Measurements from ENCODE around the gene DEF6. TPM values are rescaled to one million over a fixed set of nuclear protein-coding genes. Genes with fewer than 3 reads are reported as not detected.

DEF6 gene
- total RNA-seq, 1 experiment from 2014 or later = 0.59 TPM

- in situ Hi-C loops (cut with HindIII; ENCODE audit: low pct_unique_long_range_greater_than_20kb, low sequenced_read_pairs) = no loop called here
- ATAC-seq (no peak), DNase-seq (ENCODE audit: low read depth, low spot score) (no peak)
- Histone ChIP-seq H3K36me3 (ENCODE audit: control insufficient read depth, insufficient read depth, low read length) (peaks cover 2% of the 10 kb centered on the region; the same call in 1 of the 2 replicates), H3K27me3 (ENCODE audit: control insufficient read depth, insufficient read depth, low read length) (no peaks in the 10 kb centered on the region), H3K4me3 (ENCODE audit: low read depth in 2 of 2, low read length in 2 of 2) (no peak overlapping the region), H3K4me1 (ENCODE audit: control insufficient read depth, insufficient read depth, low read length) (no peaks in the 10 kb centered on the region), H3K27ac (ENCODE audit: low read length) (no peak overlapping the region), H3K9me3 (ENCODE audit: control insufficient read depth, insufficient read depth, low read depth, low read length) (no peaks in the 10 kb centered on the region)
- BruUV-seq (replicated peaks) = no TSS peak
- intact Hi-C loops (cut with micrococcal nuclease; ENCODE audit: unreplicated experiment) = loop anchor here (1.0 kb wide), 1 partner anchor 156 kb away; no protein-coding TSS in a partner anchor
- ChIA-PET CTCF (interaction anchor here (1.0 to 1.1 kb wide), 2 partner anchors 156 to 290 kb away, joined by 3 to 5 read pairs; no protein-coding TSS in a partner anchor), POLR2A (no interaction called here)
- no peak for TF ChIP-seq POLR2AphosphoS5 (IDR thresholded peaks at IDR 0.05; ENCODE audit: low read depth, low read length)
- TF ChIP-seq SIN3A (IDR thresholded peaks at IDR 0.05; ENCODE audit: borderline replicate concordance, insufficient read depth, low read depth, low read length) = no peak
- TF ChIP-seq REST (IDR thresholded peaks at IDR 0.05; ENCODE audit: insufficient read depth in 1 of 2, low read depth in 2 of 2, low read length in 1 of 2) = no peak
- TF ChIP-seq, protein P1, sequence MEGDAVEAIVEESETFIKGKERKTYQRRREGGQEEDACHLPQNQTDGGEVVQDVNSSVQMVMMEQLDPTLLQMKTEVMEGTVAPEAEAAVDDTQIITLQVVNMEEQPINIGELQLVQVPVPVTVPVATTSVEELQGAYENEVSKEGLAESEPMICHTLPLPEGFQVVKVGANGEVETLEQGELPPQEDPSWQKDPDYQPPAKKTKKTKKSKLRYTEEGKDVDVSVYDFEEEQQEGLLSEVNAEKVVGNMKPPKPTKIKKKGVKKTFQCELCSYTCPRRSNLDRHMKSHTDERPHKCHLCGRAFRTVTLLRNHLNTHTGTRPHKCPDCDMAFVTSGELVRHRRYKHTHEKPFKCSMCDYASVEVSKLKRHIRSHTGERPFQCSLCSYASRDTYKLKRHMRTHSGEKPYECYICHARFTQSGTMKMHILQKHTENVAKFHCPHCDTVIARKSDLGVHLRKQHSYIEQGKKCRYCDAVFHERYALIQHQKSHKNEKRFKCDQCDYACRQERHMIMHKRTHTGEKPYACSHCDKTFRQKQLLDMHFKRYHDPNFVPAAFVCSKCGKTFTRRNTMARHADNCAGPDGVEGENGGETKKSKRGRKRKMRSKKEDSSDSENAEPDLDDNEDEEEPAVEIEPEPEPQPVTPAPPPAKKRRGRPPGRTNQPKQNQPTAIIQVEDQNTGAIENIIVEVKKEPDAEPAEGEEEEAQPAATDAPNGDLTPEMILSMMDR (IDR thresholded peaks at IDR 0.05) = no peak
- no peak for TF ChIP-seq TCF7L2 (IDR thresholded peaks at IDR 0.05; ENCODE audit: low read depth, low read length)
Measured at GRCh38 chr6:35293681-35294080, 3.9 kb upstream of the DEF6 start.

- TF ChIP-seq, protein P1 (IDR thresholded peaks at IDR 0.05) = peak; percentile 88
- TF ChIP-seq SIN3A (IDR thresholded peaks at IDR 0.05; ENCODE audit: borderline replicate concordance, insufficient read depth, low read depth, low read length) = no peak
- Histone ChIP-seq H3K36me3 (ENCODE audit: control insufficient read depth, insufficient read depth, low read length) (peaks cover 2% of the 10 kb centered on the region; the same call in 1 of the 2 replicates), H3K9me3 (ENCODE audit: control insufficient read depth, insufficient read depth, low read depth, low read length) (no peaks in the 10 kb centered on the region), H3K27me3 (ENCODE audit: control insufficient read depth, insufficient read depth, low read length) (no peaks in the 10 kb centered on the region), H3K27ac (ENCODE audit: low read length) (no peak overlapping the region), H3K4me3 (ENCODE audit: low read depth in 2 of 2, low read length in 2 of 2) (no peak overlapping the region), H3K4me1 (ENCODE audit: control insufficient read depth, insufficient read depth, low read length) (no peaks in the 10 kb centered on the region)
- in situ Hi-C loops (cut with HindIII; ENCODE audit: low pct_unique_long_range_greater_than_20kb, low sequenced_read_pairs) = no loop called here
- intact Hi-C loops (cut with micrococcal nuclease; ENCODE audit: unreplicated experiment) = loop anchor here (1.0 kb wide), 1 partner anchor 155 kb away; no protein-coding TSS in a partner anchor
- ChIA-PET POLR2A (no interaction called here), CTCF (interaction anchor here (1.0 kb wide), 1 partner anchor 155 kb away, joined by 5 read pairs; no protein-coding TSS in a partner anchor)
- peak; percentile 77 for ATAC-seq
- no peak for DNase-seq (ENCODE audit: low read depth, low spot score)
- BruUV-seq (replicated peaks) = no TSS peak
Measured at GRCh38 chr6:35294308-35294945, 3.2 kb upstream of the DEF6 start.

Data from Panc1 (cell line).